HG03095 (cell line): Measurements from ENCODE around the gene TBCE.

Experiments used
- ATAC-seq: cut with Tn5 transposase; IDR thresholded peaks from one replicate; pipeline ENCODE4 v1.9.1; 2021; ENCODE audit warnings: moderate library complexity; ENCODE audit not compliant: unreplicated experiment

Gene TBCE, protein sequence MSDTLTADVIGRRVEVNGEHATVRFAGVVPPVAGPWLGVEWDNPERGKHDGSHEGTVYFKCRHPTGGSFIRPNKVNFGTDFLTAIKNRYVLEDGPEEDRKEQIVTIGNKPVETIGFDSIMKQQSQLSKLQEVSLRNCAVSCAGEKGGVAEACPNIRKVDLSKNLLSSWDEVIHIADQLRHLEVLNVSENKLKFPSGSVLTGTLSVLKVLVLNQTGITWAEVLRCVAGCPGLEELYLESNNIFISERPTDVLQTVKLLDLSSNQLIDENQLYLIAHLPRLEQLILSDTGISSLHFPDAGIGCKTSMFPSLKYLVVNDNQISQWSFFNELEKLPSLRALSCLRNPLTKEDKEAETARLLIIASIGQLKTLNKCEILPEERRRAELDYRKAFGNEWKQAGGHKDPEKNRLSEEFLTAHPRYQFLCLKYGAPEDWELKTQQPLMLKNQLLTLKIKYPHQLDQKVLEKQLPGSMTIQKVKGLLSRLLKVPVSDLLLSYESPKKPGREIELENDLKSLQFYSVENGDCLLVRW

DNA sequence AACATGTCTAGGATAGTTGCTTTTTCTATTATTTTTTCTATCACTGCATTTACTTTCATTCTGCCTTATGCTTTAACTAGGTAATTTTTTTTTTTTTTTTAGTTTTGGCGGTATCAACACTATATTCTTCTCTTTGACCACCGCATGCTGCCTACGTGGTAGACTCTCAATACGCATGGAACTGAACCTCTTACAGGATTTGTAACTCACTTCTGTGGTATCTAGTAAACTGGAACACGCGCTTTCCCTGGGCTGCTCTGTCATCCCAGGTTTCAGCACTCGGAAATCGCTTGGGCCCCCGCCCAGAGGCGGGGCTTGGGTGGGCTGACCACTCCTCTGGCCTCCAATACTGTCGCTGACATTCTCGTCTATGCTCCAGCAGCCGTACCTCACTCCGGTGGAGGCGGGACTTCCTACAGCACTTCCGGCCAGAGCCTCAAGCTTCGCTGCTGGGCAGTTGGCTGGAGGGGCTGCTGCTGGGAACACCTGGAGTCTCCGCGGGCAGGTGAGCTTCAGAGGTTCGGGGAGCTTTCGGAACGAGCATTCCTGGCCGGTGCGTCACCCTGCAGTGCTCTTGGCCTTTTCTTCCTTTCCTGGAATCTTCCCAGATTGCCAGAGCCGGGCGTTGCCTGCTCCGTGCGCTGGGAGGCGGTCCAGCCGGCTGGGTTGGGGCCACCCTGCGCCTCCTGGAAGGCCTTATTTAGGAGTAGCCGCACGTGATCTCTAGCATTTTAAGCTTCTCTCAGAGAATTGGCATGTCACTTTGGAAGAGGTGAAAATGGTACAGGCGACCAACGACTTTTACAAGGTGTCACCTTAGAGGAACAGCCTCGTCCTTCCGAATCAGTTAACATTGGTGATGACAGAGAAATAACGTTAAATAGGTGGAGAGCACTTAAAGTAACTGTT, at the start of gene TBCE:
TSS of gene TBCE (plus strand) at position 428 of the 909 bp plus-strand sequence. CDS start 12,623 bp downstream, outside the sequence.
- ATAC-seq = peak; percentile 100

DNA sequence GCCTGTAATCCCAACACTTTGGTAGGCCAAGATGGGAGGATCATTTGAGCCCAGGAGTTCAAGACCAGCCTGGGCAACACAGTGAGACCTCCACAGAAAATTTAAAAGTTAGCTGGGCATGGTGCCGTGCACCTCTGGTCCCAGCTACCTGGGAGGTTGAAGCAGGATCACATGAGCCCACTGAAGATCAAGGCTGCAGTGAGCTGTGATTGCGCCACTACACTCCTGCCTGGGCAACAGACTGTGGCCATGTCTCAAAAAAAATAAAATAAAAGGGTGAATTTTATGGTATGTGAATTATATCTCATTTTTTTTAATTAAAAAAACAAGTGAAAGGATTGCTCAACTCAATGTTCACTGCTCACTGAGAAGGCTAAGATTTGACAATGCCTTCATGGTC, 48.0 kb upstream of the TBCE start:
- no peak for ATAC-seq

DNA sequence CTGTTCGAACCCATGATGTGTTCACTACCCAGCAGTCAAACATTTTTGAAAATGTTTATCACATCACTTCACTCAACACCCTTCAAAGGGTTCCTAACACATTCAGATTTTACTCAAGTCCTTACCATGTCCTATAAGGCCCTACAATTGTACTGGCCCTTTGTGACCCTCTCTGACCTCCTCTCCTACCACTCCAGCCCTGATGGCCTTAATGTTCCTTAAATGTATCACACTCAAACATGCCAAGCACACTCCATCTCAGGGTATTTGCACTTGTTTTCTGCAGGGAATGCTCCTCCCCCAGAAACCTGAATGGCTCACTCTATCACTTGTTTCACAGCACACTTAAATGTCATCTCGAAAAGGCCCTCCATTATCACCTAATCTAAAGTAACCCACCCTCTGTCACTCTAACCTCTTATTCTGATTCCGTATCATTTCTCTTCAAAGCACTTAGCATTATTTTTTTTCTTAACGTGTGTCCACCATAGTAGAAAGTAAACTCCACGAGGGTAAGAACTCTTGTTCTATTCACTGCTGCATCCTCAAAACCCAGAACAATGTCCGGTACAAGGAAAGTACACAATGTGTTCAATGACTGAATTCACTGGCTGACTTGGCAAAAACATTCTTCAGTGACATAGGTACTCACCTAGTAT, 46.6 kb upstream of the TBCE start:
- ATAC-seq = no peak

DNA sequence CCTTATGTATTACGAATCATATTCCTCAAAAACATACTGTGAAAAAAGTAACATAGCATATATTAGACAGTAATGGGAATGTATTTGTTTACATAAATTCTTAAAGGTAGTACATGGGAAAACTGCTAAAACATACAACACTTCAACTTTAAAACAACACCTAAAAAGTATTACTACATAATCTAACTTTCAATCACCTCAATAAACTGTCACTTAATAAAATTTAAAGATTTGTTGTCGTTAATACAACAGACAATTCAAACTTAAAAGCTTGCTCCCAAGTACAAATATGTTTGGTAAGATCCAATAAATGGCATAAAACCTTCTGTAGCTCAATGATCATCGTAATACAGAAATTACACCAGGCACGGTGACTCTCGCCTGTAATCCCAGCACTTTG, 42.9 kb upstream of the TBCE start:
- ATAC-seq = no peak

DNA sequence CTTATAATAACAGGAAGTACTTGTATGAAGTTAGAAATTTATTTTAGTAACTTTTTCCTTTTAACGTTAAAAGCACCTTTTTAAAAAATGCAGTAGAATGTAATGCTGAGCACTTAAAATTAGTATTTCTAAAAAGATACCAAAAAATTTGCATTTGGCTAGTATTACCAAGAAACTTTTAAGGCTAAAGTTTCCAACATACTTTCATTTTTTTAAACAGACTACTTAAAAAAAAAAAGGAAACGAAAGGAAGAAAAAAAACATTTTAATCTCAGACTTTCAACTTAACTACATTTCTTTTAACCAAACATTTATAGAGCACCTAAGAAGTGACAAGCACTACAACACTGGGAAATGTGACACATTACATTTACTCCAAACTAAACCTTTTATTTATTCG, 42.1 kb upstream of the TBCE start:
- ATAC-seq = no peak

DNA sequence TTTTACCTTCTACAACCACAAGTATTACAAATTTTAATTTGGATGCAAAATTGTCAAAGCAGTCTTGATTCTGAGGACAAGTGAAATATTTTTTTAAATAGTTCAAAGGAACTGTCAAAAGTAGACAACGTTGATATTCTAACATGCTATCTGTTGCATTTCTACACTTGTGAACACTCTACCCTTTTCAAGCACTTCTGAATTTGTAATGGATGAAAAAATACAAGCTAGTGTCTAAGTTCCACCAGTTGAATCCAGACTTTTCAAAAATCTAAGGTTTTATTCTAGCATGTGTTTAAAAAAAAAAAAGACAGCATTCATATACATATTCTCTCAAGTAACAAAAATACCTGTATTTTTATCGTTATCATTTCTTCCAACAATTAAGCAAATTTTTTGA, 41.4 kb upstream of the TBCE start:
- ATAC-seq = no peak

DNA sequence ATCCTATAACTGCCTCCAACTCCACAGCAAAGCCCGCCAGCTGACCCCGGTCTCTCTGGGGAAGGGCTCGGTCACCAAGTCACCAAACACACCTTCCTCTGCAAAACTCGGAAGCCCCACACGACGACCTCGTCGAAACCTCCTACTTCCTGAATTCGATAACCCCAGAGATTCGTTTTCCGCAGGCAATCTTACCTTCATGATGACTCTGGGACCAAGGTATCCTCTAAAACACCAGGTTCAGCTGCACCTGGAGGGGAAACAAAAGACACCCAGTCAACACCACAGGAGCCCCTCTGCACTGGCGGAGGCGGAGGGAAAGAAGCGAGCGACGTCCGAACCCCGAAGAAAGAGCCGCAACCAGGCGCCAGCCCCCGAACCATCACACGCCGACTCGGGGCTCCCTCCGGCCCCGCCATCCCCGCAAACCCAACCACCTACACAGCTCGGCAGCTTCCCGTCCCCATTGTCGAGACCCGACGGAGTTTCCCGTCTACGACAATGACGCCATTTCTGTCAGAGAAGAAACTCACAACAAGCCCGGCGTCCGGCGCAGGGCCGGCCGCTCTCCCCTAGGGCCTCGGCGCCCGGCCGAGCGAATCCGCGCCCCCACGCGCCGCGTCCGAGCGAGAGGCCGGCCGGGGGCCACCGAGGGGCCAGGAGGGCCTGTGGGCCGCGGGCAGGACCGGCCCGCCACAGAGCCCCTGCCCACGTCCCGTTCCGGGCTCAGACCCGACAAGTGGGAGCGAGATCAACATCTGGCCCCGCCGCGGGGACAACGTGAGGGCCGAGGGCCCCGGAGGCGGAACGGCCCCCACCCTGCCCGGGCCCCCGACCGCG, 40.3 kb upstream of the TBCE start:
- ATAC-seq = no peak

DNA sequence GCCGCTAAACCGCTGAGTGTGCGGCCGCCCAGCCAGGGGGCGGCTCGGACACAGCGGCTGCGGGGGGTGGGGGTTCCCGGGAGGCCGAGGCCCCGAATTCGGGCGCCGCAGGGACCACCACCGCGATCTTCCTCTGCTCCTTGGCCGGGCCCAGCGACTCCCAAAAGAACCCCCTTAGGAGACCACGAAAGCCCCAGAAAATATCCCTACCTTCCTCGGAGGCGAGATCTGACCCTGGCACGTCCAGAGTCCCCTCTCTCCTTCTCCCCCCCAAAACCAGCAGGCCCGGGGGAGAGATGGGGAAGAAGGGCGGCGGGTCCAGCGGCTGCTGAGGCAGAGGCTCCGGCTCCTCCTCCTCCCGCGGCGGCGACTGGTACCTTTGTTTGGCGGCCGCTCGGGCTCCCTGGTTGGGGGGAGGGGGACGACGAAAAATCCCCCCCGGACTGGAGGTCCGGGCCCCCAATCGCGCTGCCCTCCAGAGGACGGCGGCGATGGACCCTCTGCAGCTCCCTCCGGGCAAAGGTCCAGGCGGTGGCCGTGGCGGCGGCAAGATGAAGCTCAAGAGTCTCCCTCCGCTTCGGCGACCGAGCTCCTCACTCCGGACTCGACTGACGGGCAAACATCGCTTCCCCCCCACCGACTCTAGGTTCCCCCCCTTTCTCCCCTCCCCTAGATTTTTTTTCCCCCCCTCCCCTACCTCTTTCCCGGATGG, 39.5 kb upstream of the TBCE start, which contains the start of gene ARID4B:
TSS of gene ARID4B (minus strand) at position 621 of the 712 bp plus-strand sequence. CDS start 1,260 bp downstream, outside the sequence.
- ATAC-seq = no peak

DNA sequence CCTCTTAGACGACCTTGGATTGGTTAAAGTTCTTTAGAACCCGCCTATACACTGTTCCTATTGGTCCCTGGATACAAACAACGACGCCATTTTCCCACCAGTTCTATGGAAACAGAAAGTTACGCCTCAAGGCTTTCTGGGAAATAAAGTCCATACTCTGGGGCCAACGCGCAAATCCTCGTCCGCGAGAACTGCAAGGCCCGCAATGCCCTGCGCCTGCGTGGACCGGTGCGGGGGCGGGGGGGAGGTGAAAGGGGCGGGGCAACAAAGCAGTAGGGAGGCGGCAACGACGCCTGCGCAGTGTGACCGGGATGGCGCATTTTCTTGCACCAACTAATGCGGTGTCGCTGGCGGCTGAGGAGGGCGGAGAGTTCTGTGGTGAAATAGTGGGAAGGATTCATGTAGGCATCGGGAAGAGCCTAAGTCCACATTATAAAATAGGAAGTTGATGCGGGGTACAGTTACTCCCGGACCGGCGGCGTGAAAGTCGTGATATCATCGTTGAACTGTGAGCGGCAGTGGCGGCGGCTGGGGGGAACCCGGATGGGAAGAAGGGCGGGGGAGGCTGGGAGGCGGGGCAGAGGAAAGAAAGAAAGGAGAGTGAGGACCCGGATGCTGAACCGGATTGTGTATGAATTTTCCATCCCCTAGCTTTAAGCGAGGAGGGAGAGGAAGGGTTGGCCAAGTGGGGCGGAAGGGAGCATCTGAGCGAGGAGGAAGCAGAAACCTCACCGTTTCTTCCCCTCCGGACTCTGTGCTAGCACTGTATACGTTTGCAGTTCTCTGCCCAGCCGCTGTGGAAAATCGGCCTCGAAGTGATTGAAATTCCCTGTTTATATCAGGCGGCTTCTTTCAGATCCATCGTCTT, 38.7 kb upstream of the TBCE start, which contains the start of gene GGPS1:
TSS of gene GGPS1 (plus strand) at position 300 of the 868 bp plus-strand sequence. CDS start 6,695 bp downstream, outside the sequence.
- ATAC-seq = peak; percentile 55

DNA sequence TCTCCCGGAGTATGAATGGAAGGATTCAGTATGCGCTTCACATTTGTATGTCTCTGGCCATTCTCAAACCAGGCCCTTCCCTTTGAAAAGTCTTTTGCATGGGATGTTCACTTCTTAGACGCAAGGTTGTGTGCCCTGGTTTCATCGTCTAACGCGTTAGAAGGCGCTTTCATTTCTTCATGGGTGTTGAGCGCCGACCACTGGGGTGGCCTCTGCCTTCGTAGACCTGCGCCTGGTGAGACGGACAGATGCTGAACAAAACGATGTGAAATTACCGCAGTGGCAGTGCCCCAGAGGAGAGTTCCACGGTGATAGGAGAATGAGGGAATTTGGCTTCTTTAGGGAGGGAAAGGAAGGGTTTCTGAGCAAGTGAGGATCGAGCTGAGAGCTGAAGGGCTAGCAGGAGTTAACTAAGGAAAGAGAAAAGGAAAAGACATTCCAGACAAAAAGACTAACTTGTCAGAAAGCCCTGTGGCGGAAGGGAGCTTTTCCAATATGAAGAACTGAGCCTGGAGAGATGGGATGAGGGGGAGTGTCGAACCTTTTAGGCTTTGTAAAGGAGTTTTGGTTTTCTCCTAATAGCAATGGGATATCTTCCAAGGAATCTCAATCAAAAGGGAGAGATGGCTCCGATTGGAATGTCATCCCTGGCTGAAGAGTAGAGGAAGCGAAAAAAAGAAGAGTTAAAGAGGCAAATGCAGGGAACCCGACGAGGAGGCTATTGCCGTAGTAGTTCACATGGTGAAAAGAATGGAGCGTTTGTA, 37.9 kb upstream of the TBCE start:
- peak; percentile 28 for ATAC-seq

DNA sequence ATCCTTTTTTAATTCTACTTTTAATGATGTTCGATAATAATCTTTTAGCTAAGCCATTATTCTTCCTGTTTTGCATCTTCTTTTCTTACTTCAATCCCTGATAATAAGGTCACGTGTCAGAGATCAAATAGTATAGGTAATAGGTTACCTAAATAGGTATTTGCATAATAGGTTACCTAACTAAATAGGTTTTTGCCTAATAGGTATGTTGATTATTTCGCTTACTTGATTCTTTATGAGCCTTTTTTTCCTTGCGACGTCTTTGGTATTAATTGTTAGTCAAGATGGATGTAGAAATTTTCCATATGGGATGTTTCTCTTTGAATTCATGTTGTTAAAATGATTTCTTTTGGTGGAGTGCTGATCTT, 36.3 kb upstream of the TBCE start:
- ATAC-seq = no peak

DNA sequence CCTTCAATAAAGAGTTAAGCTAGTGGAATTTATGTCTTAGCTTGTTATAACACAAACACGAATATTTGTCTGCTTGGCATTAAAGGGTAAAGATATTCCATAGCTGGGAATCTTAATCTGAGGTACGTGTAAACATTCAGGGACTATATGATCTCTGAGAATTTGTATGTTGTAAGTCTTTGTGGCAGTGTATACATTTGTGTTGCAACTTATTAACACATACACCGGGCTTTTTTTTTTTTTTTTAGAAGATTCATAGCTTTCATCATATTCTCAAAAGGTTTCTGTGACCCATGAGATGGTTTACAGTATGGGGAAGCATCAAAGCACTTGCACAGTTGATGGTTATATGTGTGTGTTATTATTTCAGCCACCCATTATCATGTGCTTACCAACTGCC, 35.8 kb upstream of the TBCE start:
- no peak for ATAC-seq

DNA sequence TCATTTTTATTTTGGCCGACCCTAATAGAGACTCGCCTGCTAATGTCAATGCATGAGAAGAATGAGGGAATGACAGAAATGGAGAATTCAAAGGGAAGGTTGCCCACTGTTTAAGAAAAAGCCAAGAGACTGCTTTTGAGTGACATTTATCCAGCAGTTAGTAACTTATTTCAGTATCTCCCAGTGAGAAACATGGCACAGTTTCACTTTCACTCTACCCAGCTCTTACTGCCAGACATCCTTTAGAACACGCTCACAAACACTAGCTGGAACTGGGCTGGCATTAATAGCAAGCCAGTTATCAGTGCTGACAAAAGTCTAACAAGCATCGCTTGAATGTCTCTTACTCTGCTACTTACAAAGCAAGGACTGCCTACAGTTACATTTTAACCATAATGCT, 30.3 kb upstream of the TBCE start:
- ATAC-seq = no peak

DNA sequence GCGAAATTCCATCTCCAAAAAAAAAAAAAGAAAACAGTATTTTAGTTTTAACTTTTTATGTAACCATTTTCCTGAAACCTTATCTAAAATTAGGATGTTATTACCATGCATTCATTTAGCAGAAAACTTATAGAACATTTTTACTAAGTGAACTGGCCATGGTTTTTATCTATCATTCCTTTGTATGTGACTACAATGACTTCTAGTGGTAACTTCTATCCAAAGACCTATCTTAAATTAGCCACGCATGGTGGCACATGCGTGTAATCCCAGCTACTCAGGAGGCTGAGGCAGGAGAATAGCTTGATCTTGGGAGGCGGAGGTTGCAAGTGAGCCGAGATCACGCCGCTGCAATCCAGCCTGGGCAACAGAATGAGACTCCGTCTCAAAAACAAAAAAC, 27.5 kb upstream of the TBCE start:
- ATAC-seq = no peak

DNA sequence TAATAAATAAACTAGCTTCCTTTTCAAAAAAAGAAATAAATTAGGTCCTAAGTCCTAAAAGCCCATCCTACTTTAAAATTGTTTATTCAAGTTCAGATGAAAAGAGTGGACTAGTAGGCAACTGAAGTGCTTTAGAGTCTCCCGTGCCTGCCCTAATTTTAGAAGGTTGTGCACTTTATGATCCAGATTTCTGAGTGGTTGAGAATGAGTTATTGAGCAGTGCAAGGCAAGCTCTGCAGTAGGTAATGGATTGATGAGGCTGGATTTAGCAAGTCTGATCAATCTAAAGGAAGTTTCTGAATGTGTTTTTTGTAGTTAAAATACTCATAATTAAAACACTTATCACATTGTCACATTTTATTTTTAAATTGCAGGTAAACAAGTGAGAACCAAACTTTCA, 25.9 kb upstream of the TBCE start:
- ATAC-seq = no peak

DNA sequence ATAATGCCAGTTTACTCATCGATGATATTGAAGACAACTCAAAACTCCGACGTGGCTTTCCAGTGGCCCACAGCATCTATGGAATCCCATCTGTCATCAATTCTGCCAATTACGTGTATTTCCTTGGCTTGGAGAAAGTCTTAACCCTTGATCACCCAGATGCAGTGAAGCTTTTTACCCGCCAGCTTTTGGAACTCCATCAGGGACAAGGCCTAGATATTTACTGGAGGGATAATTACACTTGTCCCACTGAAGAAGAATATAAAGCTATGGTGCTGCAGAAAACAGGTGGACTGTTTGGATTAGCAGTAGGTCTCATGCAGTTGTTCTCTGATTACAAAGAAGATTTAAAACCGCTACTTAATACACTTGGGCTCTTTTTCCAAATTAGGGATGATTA, 25.2 kb upstream of the TBCE start:
- ATAC-seq = no peak

DNA sequence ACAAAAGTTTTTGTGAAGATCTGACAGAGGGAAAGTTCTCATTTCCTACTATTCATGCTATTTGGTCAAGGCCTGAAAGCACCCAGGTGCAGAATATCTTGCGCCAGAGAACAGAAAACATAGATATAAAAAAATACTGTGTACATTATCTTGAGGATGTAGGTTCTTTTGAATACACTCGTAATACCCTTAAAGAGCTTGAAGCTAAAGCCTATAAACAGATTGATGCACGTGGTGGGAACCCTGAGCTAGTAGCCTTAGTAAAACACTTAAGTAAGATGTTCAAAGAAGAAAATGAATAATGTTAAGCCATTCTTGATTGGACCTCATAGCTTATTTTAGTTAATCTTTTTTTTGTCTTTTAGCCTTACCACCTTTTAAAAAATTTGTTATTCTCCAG, 24.8 kb upstream of the TBCE start:
- ATAC-seq = no peak

DNA sequence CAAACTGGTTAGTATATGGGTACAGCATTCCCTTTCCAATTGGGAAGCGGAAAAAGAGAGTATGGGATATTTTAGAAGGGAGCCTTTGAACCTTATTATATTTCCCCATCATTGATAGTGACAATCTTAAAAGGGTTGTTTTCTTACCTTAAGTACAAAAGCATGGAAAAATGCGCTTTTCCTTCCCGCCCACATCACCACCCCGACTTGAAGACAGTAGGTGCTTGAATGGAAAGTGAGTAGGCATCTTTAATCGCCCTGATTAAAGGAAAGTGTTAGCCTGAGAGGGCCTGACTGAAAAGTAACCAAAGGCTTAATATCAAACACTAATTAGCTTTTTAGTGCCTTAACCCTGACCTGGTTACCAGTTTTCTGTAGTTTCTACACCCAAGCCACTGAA, 23.5 kb upstream of the TBCE start:
- no peak for ATAC-seq
